Activated CD4-positive, alpha-beta T cell treated with anti-CD3 and anti-CD28 coated beads, Interleukin-2, amount 10 ng/mL, durations not matched to agents 24 days and 14 days (primary cell): ENCODE data around the gene ARRDC1. TPM values are rescaled to one million over a fixed set of nuclear protein-coding genes. Genes with fewer than 3 reads are reported as not detected.

ENCODE experiments used
- total RNA-seq: library from RNA; stranded (reverse); gene quantifications from 2 replicates; pipeline ENCODE4 v1.2.3, GENCODE V29; 2022

Gene ARRDC1
- total RNA-seq, 1 donor from 2014 or later = 63.7 TPM

Other genes starting within 250 kb of the ARRDC1 start
- 4.4 and 5.2 TPM in 2 replicates for gene EXD3, start 182.5 kb upstream of the ARRDC1 start, total RNA-seq
- 0.30 and 0.36 TPM in 2 replicates for gene NOXA1, start 182.3 kb upstream of the ARRDC1 start, total RNA-seq
- gene ENTPD8, start 164.3 kb upstream of the ARRDC1 start, total RNA-seq = not detected in 2 replicates
- 68.6 and 69.6 TPM in 2 replicates for gene NSMF, start 146.4 kb upstream of the ARRDC1 start, total RNA-seq
- 1.2 and 1.7 TPM in 2 replicates for gene PNPLA7, start 55.3 kb upstream of the ARRDC1 start, total RNA-seq
- gene MRPL41, start 53.8 kb upstream of the ARRDC1 start, total RNA-seq = 52.8 and 53.9 TPM in 2 replicates
- 51.7 and 51.9 TPM in 2 replicates for gene DPH7, start 26.8 kb upstream of the ARRDC1 start, total RNA-seq
- 86.4 and 92.4 TPM in 2 replicates for gene ZMYND19, start 15.2 kb upstream of the ARRDC1 start, total RNA-seq
- gene EHMT1, start 13.3 kb downstream of the ARRDC1 start, total RNA-seq = 93.6 and 99.4 TPM in 2 replicates